ENCODE data around the gene SLC12A1.

Gene SLC12A1

DNA sequence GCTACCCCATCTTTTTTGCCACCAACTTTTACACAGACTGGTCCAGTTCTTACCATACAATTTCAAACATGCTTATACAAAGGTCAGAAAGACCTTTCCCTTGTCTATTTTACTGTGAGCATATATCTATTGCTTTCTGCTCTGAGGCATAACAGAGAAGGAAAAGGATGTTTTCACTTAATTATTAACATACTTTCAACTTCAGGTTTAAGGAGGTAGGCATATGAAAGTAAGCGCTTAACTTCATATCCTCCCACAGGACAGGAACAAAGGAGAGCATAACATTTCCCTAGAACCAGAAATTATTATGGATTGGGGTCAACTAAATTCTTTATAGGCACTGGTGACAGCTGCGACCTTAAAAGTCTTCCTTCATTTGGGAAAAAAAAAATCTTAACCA lies 29.1 kb upstream of the SLC12A1 start:
- TF ChIP-seq FOXP2 (optimal IDR thresholded peaks at IDR 0.05; ENCODE audit: borderline replicate concordance, extremely low read depth, extremely low read length, insufficient read depth) (no peak), TAF1 (IDR thresholded peaks at IDR 0.05; ENCODE audit: borderline replicate concordance, insufficient read depth, low read length) (no peak), POLR2AphosphoS5 (IDR thresholded peaks at IDR 0.05; ENCODE audit: low read depth, low read length) (no peak), SIN3A (IDR thresholded peaks at IDR 0.05; ENCODE audit: borderline replicate concordance, insufficient read depth, low read length) (no peak)
- TF ChIP-seq, protein P1, sequence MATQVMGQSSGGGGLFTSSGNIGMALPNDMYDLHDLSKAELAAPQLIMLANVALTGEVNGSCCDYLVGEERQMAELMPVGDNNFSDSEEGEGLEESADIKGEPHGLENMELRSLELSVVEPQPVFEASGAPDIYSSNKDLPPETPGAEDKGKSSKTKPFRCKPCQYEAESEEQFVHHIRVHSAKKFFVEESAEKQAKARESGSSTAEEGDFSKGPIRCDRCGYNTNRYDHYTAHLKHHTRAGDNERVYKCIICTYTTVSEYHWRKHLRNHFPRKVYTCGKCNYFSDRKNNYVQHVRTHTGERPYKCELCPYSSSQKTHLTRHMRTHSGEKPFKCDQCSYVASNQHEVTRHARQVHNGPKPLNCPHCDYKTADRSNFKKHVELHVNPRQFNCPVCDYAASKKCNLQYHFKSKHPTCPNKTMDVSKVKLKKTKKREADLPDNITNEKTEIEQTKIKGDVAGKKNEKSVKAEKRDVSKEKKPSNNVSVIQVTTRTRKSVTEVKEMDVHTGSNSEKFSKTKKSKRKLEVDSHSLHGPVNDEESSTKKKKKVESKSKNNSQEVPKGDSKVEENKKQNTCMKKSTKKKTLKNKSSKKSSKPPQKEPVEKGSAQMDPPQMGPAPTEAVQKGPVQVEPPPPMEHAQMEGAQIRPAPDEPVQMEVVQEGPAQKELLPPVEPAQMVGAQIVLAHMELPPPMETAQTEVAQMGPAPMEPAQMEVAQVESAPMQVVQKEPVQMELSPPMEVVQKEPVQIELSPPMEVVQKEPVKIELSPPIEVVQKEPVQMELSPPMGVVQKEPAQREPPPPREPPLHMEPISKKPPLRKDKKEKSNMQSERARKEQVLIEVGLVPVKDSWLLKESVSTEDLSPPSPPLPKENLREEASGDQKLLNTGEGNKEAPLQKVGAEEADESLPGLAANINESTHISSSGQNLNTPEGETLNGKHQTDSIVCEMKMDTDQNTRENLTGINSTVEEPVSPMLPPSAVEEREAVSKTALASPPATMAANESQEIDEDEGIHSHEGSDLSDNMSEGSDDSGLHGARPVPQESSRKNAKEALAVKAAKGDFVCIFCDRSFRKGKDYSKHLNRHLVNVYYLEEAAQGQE (IDR thresholded peaks at IDR 0.05; ENCODE audit: insufficient read depth in 1 of 2, low read depth in 2 of 2, low read length in 2 of 2), result no peak

DNA sequence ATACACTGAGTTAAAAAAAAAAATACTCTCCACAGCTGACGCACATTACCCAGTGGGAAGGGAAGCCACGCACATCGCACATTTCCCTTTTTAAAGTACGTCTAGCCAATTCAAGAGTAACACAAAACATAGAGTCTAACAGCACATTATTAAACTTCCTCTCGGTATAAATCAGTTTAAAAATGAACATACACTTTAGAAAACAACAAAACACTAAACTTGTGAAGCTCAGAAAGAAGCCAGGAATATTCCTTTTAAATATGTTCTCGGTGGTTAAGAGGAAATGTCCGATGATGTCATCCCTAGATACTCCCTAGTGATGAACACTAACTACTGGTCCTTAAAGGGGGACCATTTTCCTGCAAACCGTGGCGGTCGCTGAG lies 28.7 kb upstream of the SLC12A1 start:
- TF ChIP-seq POLR2AphosphoS5 (IDR thresholded peaks at IDR 0.05; ENCODE audit: low read depth, low read length) (no peak), TAF1 (IDR thresholded peaks at IDR 0.05; ENCODE audit: borderline replicate concordance, insufficient read depth, low read length) (no peak), FOXP2 (optimal IDR thresholded peaks at IDR 0.05; ENCODE audit: borderline replicate concordance, extremely low read depth, extremely low read length, insufficient read depth) (no peak), SIN3A (IDR thresholded peaks at IDR 0.05; ENCODE audit: borderline replicate concordance, insufficient read depth, low read length) (no peak)
- TF ChIP-seq, protein P1 (IDR thresholded peaks at IDR 0.05; ENCODE audit: insufficient read depth in 1 of 2, low read depth in 2 of 2, low read length in 2 of 2), result no peak

DNA sequence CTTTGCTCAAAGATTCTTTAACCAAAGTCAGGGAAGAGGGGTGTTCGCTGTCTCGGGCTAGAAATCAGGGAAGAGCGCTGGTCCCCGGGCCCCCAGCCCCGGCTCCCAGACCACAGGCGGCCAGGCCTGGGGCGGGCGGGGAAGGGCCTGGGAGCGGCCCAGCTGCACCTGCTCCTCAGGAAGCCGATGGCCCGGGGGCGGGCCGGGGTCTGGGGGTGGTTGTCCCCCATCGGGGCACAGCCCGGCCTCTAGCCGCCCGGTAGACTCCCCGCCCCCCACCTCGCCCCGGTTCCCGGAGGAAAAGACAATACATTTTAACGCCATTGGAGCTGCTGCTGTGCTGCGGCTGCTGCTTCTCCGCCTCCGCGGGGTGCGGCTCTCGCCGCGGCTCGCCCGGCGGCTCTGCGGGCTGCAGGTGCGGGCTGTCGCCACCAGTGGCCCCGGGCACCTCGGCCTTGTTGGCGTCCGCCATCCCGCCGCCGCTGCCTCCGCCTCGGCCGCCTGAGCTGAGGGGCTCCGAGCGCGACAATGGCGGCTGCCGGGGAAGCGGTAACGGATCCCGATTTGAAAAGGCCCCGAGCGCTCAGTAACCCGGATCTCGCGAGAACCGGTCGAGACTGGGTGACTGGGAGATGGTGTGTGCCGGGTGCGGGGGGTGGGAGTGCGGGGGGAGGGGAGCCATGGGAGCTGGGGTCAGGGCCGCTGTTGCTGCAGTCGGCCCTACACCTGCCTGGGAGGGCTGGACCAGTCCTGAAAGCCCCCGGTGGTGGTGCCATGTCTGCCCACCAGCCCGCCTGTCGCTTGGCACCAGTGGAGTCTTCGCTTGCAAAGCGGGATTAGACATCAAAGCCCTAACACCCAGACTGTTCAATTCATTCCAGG lies 28.1 kb upstream of the SLC12A1 start, which contains the start of gene MYEF2:
Gene MYEF2 (minus strand): TSS at position 530 of the 882 bp plus-strand sequence. CDS start 58 bp downstream, at position 472.
- TF ChIP-seq FOXP2 (optimal IDR thresholded peaks at IDR 0.05; ENCODE audit: borderline replicate concordance, extremely low read depth, extremely low read length, insufficient read depth), result peak; percentile 33
- TF ChIP-seq, protein P1 (IDR thresholded peaks at IDR 0.05; ENCODE audit: insufficient read depth in 1 of 2, low read depth in 2 of 2, low read length in 2 of 2), result no peak
- no peak for TF ChIP-seq SIN3A (IDR thresholded peaks at IDR 0.05; ENCODE audit: borderline replicate concordance, insufficient read depth, low read length)
- peak; percentile 35; the same call in 1 of the 2 replicates for TF ChIP-seq POLR2AphosphoS5 (IDR thresholded peaks at IDR 0.05; ENCODE audit: low read depth, low read length)
- TF ChIP-seq TAF1 (IDR thresholded peaks at IDR 0.05; ENCODE audit: borderline replicate concordance, insufficient read depth, low read length), result no peak

DNA sequence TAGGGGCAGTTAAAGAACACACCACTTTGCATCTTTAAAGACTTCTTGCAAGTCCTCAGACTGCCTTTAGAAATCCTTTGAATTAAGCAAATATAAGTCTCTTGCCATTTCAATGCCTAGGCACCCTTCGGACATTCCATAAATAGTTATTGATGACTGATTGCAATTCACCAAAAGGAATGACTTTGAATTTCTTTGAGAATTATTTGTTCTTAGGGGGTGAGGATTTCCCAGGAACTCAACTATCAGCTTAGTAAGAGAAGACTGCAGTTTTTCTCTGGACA lies 27.5 kb upstream of the SLC12A1 start:
- TF ChIP-seq SIN3A (IDR thresholded peaks at IDR 0.05; ENCODE audit: borderline replicate concordance, insufficient read depth, low read length), result no peak
- TF ChIP-seq, protein P1 (IDR thresholded peaks at IDR 0.05; ENCODE audit: insufficient read depth in 1 of 2, low read depth in 2 of 2, low read length in 2 of 2), result no peak
- TF ChIP-seq FOXP2 (optimal IDR thresholded peaks at IDR 0.05; ENCODE audit: borderline replicate concordance, extremely low read depth, extremely low read length, insufficient read depth), result no peak
- TF ChIP-seq POLR2AphosphoS5 (IDR thresholded peaks at IDR 0.05; ENCODE audit: low read depth, low read length), result no peak
- TF ChIP-seq TAF1 (IDR thresholded peaks at IDR 0.05; ENCODE audit: borderline replicate concordance, insufficient read depth, low read length), result no peak

All from PFSK-1 (cell line).